Heart left ventricle (tissue), 13 donors: ENCODE measurements around the gene GPR15LG.

Experiments used
- POLR2A ChIP-seq, 2 donors: fragments of 450-650 bp; IDR thresholded peaks; one replicate each; pipeline ENCODE4 v1.6.1; 2017; ENCODE audit warnings: antibody characterized with exemption in 2 of 2, mild to moderate bottlenecking in 2 of 2, moderate library complexity in 2 of 2
- TF ChIP-seq, protein P1 (sequence below), 12 donors: fragments of 200-600 bp; sonication (generic) in 4 of 12; IDR thresholded peaks; one replicate each; pipeline versions ENCODE4 v1.5.0 to v1.8.0; 2018 to 2022; ENCODE audit warnings: antibody characterized with exemption in 12 of 12, mild to moderate bottlenecking in 5 of 12
- donor health status: ischemic (EF 13 %, LVEDD 7.1; RV severe dilation, severe dysfunction).
- donor health status: DM: no; HTN: yes; CAD: no.
- donor health status: DM: no; HTN: no; CAD: no.
- donor health status: ischemic (EF 25% LVEDD 6.9; RV normal size, moderate dysfunction).
- donor health status: ischemic (EF 25% LVEDD 5.7; RV mildly dilated, moderate dysfunction).
- donor health status: ischemic (EF 35%, LVEDD 5.7; RV mildly dilated, moderate dysfunction).
- donor health status: nonischemic (EF 11% LVEDD 7.7; RV severe dilation, severe dysfunction).
- donor health status: DM: yes; HTN: yes; CAD: no.
- donor health status: PGD.
- donor health status: ischemic (EF 29% LVEDD 5.4; RV normal size, mild dysfunction).
- donor health status: nonischemic (EF 23%, LVEDD 6.1; RV moderate dilation, normal function).

DNA sequence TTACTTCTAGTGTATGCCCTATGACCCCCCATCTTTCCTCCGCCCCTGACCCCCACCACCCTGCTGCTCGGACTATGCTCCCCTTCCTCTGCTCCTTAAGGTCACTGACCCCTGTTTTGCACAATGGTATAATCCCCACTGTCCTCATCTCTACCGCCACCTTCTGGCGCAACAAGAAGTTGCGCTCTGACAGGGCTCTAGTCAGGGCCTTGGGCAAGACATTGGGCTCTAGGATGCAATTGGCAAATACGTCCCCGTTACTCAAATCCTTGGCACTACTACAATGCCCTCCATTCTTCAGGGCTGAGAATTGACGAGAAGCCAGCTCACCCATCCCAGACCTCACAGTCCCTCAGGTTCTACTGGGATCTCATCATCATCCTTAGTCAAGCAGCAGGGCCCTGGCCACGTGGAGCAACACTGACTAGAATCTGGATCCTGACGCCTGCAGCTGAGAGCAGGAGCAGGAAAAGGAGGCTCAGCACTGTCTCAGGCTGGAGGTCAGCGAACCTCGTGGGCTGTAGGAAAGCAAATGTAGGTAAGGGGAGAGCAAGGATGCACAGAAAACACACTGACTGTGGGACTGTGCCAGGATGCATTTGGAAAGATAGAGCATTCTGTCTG is 41.1 kb downstream of the GPR15LG start:
- TF ChIP-seq, protein P1, sequence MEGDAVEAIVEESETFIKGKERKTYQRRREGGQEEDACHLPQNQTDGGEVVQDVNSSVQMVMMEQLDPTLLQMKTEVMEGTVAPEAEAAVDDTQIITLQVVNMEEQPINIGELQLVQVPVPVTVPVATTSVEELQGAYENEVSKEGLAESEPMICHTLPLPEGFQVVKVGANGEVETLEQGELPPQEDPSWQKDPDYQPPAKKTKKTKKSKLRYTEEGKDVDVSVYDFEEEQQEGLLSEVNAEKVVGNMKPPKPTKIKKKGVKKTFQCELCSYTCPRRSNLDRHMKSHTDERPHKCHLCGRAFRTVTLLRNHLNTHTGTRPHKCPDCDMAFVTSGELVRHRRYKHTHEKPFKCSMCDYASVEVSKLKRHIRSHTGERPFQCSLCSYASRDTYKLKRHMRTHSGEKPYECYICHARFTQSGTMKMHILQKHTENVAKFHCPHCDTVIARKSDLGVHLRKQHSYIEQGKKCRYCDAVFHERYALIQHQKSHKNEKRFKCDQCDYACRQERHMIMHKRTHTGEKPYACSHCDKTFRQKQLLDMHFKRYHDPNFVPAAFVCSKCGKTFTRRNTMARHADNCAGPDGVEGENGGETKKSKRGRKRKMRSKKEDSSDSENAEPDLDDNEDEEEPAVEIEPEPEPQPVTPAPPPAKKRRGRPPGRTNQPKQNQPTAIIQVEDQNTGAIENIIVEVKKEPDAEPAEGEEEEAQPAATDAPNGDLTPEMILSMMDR (IDR thresholded peaks at IDR 0.05) = peak in 7 of 12 donors; percentile 10 to 33 (median 18)
- no peak for TF ChIP-seq POLR2A (IDR thresholded peaks at IDR 0.05)
